Heart right ventricle (tissue), 16 donors: ENCODE data around the gene SPEF2. TPM values are rescaled to one million over a fixed set of nuclear protein-coding genes. Genes with fewer than 3 reads are reported as not detected.

Experiments
- ATAC-seq, 8 donors: fragments of 200-7000 bp; cut with Tn5 transposase; one replicate each; pipeline ENCODE4 v1.9.1; 2020; ENCODE audit warnings: mild to moderate bottlenecking in 8 of 8, moderate library complexity in 8 of 8, moderate number of reproducible peaks in 1 of 8
- DNase-seq, 2 donors: peaks; one replicate each; pipeline ENCODE4 v3.0.0-alpha.2; 2020
- H3K27ac ChIP-seq, 10 donors: fragments of 200-600 bp; sonication (generic) in 2 of 10; one replicate each; pipeline versions ENCODE4 v1.5.0 to v1.8.0; 2020 to 2022; ENCODE audit warnings: mild to moderate bottlenecking in 3 of 10
- H3K27me3 ChIP-seq, 7 donors: fragments of 200-600 bp; one replicate each; pipeline ENCODE4 v1.8.0; 2021 to 2022; ENCODE audit warnings: mild to moderate bottlenecking in 2 of 7
- H3K36me3 ChIP-seq, 9 donors: fragments of 200-600 bp; sonication (generic) in 1 of 9; one replicate each; pipeline versions ENCODE4 v1.5.0 to v1.8.0; 2020 to 2022; ENCODE audit warnings: mild to moderate bottlenecking in 2 of 9
- H3K4me1 ChIP-seq, 9 donors: fragments of 200-600 bp; sonication (generic) in 1 of 9; one replicate each; pipeline versions ENCODE4 v1.5.0 to v1.8.0; 2020 to 2022; ENCODE audit warnings: mild to moderate bottlenecking in 4 of 9
- H3K4me3 ChIP-seq, 10 donors: fragments of 200-600 bp; sonication (generic) in 2 of 10; one replicate each; pipeline versions ENCODE4 v1.5.0 to v1.8.0; 2020 to 2022; ENCODE audit warnings: mild to moderate bottlenecking in 7 of 10, moderate library complexity in 2 of 10
- H3K9me3 ChIP-seq, 11 donors: fragments of 200-600 bp in 10 of 11; sonication (generic) in 2 of 11; one replicate each; pipeline versions ENCODE4 v1.5.0 to v1.8.0; 2013 to 2022; ENCODE audit warnings: mild to moderate bottlenecking in 2 of 11, control low read depth in 1 of 11, moderate library complexity in 1 of 11
- CTCF ChIP-seq, 9 donors: fragments of 200-600 bp; sonication (generic) in 2 of 9; IDR thresholded peaks; one replicate each; pipeline versions ENCODE4 v1.5.0 to v1.8.0; 2021 to 2022; ENCODE audit warnings: antibody characterized with exemption in 9 of 9, mild to moderate bottlenecking in 5 of 9, moderate library complexity in 1 of 9
- WGBS, 2 donors: extraction: QIAGEN DNeasy Blood & Tissue Kit; methylation state at CpG; one replicate each; pipeline ENCODE4 v1.1.7; 2013; ENCODE audit warnings: inconsistent platforms in 1 of 2; 5-methylcytosine and 5-hydroxymethylcytosine counted together
- intact Hi-C, 10 donors: fragments of 100-400 bp; cut with DNase I; formaldehyde crosslinking; loops; one replicate each; pipeline versions ENCODE4 v1.11.1 to v1.14.2; 2022
- polyA plus RNA-seq, 2 donors: library from polyadenylated mRNA; stranded (reverse); fragments of 200-250 nt; gene quantifications; one replicate each; pipeline ENCODE4 v1.2.3, GENCODE V29; 2013
- total RNA-seq, 10 donors: library from RNA; stranded (reverse); fragmentation: NEBNext Ultra II Directional in 3 of 10; extraction: Animal tissue kit (Norgen Biotek cat#: 25700) in 3 of 10; gene quantifications; one replicate each; pipeline versions ENCODE4 v1.2.1 to v1.2.4, GENCODE V29; 2021 to 2023
- donor health status: Arrhythmogenic right ventricular cardiomyopathy.
- donor health status: ischemic (EF 13 %, LVEDD 7.1; RV severe dilation, severe dysfunction).
- donor health status: healthy with polysubstance abuse.
- donor health status: DM: no; HTN: yes; CAD: no.
- donor health status: DM: no; HTN: no; CAD: no.
- donor health status: ischemic (EF 25% LVEDD 6.9; RV normal size, moderate dysfunction).
- donor health status: ischemic (EF 25% LVEDD 5.7; RV mildly dilated, moderate dysfunction).
- donor health status: healthy.
- donor health status: DM: yes; HTN: yes; CAD: no.
- donor health status: Ischemic cardiomyopathy.
- donor health status: ischemic (EF 35%, LVEDD 5.7; RV mildly dilated, moderate dysfunction).
- donor health status: nonischemic (EF 11% LVEDD 7.7; RV severe dilation, severe dysfunction).
- donor health status: DM: yes; HTN: yes; CAD: no.
- donor health status: PGD.
- donor health status: ischemic (EF 29% LVEDD 5.4; RV normal size, mild dysfunction).
- donor health status: nonischemic (EF 23%, LVEDD 6.1; RV moderate dilation, normal function).

Gene SPEF2
- total and polyA plus RNA-seq, 12 donors: 0.42 to 3.2 (median 1.7) TPM

DNA sequence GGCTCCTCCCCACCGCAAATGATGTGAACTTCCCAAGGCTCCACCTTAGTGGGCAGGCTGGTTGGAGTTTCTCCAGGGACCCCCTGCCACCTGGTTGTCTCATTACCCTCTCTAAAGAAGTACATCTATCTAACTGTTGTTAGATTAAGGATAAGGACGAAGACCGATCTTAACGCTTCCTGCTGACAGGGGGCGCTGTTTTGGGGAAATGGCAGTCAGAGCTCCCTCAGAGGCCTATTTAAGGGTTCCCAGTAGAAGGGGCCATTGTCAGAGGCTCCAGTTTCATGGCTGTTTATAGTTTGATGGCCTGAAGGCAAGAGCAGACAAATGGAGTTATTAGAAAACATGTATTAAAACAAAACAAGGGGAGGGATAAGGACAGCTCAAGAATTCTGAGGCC is 100.1 kb downstream of the SPEF2 start:
- Histone ChIP-seq H3K27me3 (no peaks in the 10 kb centered on the region), H3K36me3 (no peaks in the 10 kb centered on the region), H3K4me3 (no peak overlapping the region), H3K4me1 (no peaks in the 10 kb centered on the region), H3K9me3 (peaks cover 0 to 2% (median 0%) of the 10 kb centered on the region in 11 donors), H3K27ac (no peak overlapping the region)
- DNase-seq: no peak
- 67 to 73% methylated on average over 5 of the region's 5 CpGs for WGBS, 2 donors
- ATAC-seq: no peak
- intact Hi-C loops: no loop called here
- no peak for TF ChIP-seq CTCF (IDR thresholded peaks at IDR 0.05)

GRCh38 chr5:35735718-35736117 is 118.1 kb downstream of the SPEF2 start:
- DNase-seq (no peak), ATAC-seq (no peak)
- Histone ChIP-seq H3K4me1 (no peaks in the 10 kb centered on the region), H3K9me3 (peaks cover 0 to 17% (median 4%) of the 10 kb centered on the region in 11 donors), H3K27ac (no peak overlapping the region), H3K36me3 (no peaks in the 10 kb centered on the region), H3K4me3 (no peak overlapping the region), H3K27me3 (no peaks in the 10 kb centered on the region)
- intact Hi-C loops: no loop called here
- 83 to 89% methylated on average over 3 of the region's 3 CpGs for WGBS, 2 donors
- TF ChIP-seq CTCF (IDR thresholded peaks at IDR 0.05): no peak

DNA sequence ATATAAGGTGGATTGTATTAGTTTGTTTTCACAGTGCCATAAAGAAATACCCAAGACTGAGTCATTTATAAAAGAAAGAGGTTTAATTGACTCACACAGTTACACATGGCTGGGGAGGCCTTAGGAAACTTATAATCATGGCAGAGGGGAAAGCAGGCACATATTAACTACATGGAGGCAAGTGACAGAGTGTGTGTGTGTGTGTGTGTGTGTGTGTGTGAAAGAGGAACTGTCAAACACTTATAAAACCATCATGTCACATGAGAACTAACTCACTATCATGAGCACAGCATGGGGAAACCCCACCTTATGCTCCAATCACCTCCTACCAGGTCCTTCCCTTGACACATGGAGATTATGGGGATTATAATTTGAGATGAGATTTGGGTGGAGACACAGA is 118.6 kb downstream of the SPEF2 start:
- Histone ChIP-seq H3K27ac (no peak overlapping the region), H3K4me1 (no peaks in the 10 kb centered on the region), H3K9me3 (peaks cover 0 to 17% (median 4%) of the 10 kb centered on the region in 11 donors), H3K27me3 (no peaks in the 10 kb centered on the region), H3K36me3 (no peaks in the 10 kb centered on the region), H3K4me3 (no peak overlapping the region)
- no peak for DNase-seq
- no peak for TF ChIP-seq CTCF (IDR thresholded peaks at IDR 0.05)
- intact Hi-C loops: no loop called here
- ATAC-seq: no peak

- Histone ChIP-seq H3K36me3 (no peaks in the 10 kb centered on the region), H3K27me3 (no peaks in the 10 kb centered on the region), H3K4me1 (no peaks in the 10 kb centered on the region), H3K4me3 (no peak overlapping the region), H3K9me3 (peaks cover 0 to 14% (median 4%) of the 10 kb centered on the region in 11 donors), H3K27ac (no peak overlapping the region)
- intact Hi-C loops: no loop called here
- 66% methylated on average over 5 of the region's 5 CpGs for WGBS, 2 donors
- ATAC-seq (no peak), DNase-seq (no peak)
- no peak for TF ChIP-seq CTCF (IDR thresholded peaks at IDR 0.05)
Observed at GRCh38 chr5:35741126-35741716, 123.6 kb downstream of the SPEF2 start.
